Heart left ventricle (tissue), 13 donors: Measurements from ENCODE around the gene PLCB1.

Source experiments
- CTCF ChIP-seq, 12 donors: fragments of 200-600 bp; sonication (generic) in 4 of 12; IDR thresholded peaks; one replicate each; pipeline versions ENCODE4 v1.5.0 to v1.8.0; 2018 to 2022; ENCODE audit warnings: antibody characterized with exemption in 12 of 12, mild to moderate bottlenecking in 5 of 12
- POLR2A ChIP-seq, 2 donors: fragments of 450-650 bp; IDR thresholded peaks; one replicate each; pipeline ENCODE4 v1.6.1; 2017; ENCODE audit warnings: antibody characterized with exemption in 2 of 2, mild to moderate bottlenecking in 2 of 2, moderate library complexity in 2 of 2
- donor health status: ischemic (EF 13 %, LVEDD 7.1; RV severe dilation, severe dysfunction).
- donor health status: DM: no; HTN: yes; CAD: no.
- donor health status: DM: no; HTN: no; CAD: no.
- donor health status: ischemic (EF 25% LVEDD 6.9; RV normal size, moderate dysfunction).
- donor health status: ischemic (EF 25% LVEDD 5.7; RV mildly dilated, moderate dysfunction).
- donor health status: ischemic (EF 35%, LVEDD 5.7; RV mildly dilated, moderate dysfunction).
- donor health status: nonischemic (EF 11% LVEDD 7.7; RV severe dilation, severe dysfunction).
- donor health status: DM: yes; HTN: yes; CAD: no.
- donor health status: PGD.
- donor health status: ischemic (EF 29% LVEDD 5.4; RV normal size, mild dysfunction).
- donor health status: nonischemic (EF 23%, LVEDD 6.1; RV moderate dilation, normal function).

GRCh38 chr20:8795404-8795803 lies 663.3 kb downstream of the PLCB1 start:
- no peak for TF ChIP-seq CTCF (IDR thresholded peaks at IDR 0.05)
- no peak for TF ChIP-seq POLR2A (IDR thresholded peaks at IDR 0.05)
